ENCODE results near the gene EXD3.
"Not testable (repeated sequence)": the region's sequence is repeated elsewhere in the genome, so short reads cannot be mapped to it uniquely, and the experiment has no call there.

DNA sequence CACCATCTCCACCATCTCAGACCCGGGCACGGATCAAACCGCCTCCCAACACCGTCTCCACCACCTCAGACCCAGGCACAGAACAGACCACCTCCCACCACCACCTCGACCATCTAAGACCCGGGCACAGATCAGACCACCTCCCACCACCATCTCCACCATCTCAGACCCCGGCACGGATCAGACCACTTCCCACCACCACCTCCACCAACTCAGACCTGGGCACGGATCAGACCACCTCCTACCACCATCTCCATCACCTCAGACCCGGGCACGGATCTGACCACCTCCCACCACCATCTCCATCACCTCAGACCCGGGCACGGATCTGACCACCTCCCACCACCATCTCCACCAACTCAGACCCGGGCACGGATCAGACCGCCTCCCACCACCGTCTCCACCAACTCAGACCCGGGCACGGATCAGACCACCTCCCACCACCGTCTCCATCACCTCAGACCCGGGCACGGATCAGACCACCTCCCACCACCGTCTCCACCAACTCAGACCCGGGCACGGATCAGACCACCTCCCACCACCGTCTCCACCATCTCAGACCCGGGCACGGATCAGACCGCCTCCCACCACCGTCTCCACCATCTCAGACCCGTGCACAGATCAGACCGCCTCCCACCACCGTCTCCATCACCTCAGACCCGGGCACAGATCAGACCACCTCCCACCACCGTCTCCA lies 43.6 kb upstream of the EXD3 start:
- TF ChIP-seq, protein P1, sequence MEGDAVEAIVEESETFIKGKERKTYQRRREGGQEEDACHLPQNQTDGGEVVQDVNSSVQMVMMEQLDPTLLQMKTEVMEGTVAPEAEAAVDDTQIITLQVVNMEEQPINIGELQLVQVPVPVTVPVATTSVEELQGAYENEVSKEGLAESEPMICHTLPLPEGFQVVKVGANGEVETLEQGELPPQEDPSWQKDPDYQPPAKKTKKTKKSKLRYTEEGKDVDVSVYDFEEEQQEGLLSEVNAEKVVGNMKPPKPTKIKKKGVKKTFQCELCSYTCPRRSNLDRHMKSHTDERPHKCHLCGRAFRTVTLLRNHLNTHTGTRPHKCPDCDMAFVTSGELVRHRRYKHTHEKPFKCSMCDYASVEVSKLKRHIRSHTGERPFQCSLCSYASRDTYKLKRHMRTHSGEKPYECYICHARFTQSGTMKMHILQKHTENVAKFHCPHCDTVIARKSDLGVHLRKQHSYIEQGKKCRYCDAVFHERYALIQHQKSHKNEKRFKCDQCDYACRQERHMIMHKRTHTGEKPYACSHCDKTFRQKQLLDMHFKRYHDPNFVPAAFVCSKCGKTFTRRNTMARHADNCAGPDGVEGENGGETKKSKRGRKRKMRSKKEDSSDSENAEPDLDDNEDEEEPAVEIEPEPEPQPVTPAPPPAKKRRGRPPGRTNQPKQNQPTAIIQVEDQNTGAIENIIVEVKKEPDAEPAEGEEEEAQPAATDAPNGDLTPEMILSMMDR (conservative IDR thresholded peaks at IDR 0.05; ENCODE audit: low read length) = not testable (repeated sequence)
- not testable (repeated sequence) for TF ChIP-seq EZH2phosphoT487 (IDR thresholded peaks at IDR 0.05; ENCODE audit: borderline replicate concordance, low read depth, low read length)
